Loucy (cell line): ENCODE results near the gene SPPL2C.
A peak's percentile ranks its signal among the peaks of the same experiment; 100 is the strongest.

Experiments
- H2AFZ ChIP-seq: fragments of 200-600 bp; sonication (generic); 2 replicates; pipeline ENCODE4 v1.6.0; 2016; ENCODE audit warnings: antibody characterized with exemption, mild to moderate bottlenecking, low read length, moderate library complexity
- H3F3A ChIP-seq: fragments of 200-600 bp; 2 replicates; pipeline ENCODE4 v1.6.0; 2016; ENCODE audit warnings: antibody characterized with exemption, low read depth, mild to moderate bottlenecking
- H3K27me3 ChIP-seq: fragments of 200-600 bp; sonication (generic); 2 replicates; pipeline ENCODE4 v1.6.1; 2014; ENCODE audit warnings: low read length, mild to moderate bottlenecking; ENCODE audit not compliant: insufficient read depth, poor library complexity, severe bottlenecking
- H3K36me3 ChIP-seq: fragments of 200-600 bp; sonication (generic); 2 replicates; pipeline ENCODE4 v1.6.1; 2016; ENCODE audit warnings: low read length; ENCODE audit not compliant: insufficient read depth
- H3K4me1 ChIP-seq: fragments of 200-600 bp; sonication (generic); 2 replicates; pipeline ENCODE4 v1.5.1; 2014; ENCODE audit warnings: low read length, mild to moderate bottlenecking; ENCODE audit not compliant: insufficient read depth, poor library complexity, severe bottlenecking
- H3K4me2 ChIP-seq: fragments of 200-600 bp; sonication (generic); 2 replicates; pipeline ENCODE4 v1.6.0; 2014; ENCODE audit warnings: antibody characterized with exemption, low read length, low read depth, mild to moderate bottlenecking; ENCODE audit not compliant: poor library complexity, severe bottlenecking
- H3K4me3 ChIP-seq: fragments of 200-600 bp; sonication (generic); 2 replicates; pipeline ENCODE4 v1.5.1; 2014; ENCODE audit warnings: low read length, mild to moderate bottlenecking, mixed read lengths; ENCODE audit not compliant: poor library complexity, severe bottlenecking
- H3K79me2 ChIP-seq: fragments of 200-600 bp; sonication (generic); 2 replicates; pipeline ENCODE4 v1.6.1; 2014; ENCODE audit warnings: low read length; ENCODE audit not compliant: insufficient read depth
- H3K9ac ChIP-seq: fragments of 200-600 bp; sonication (generic); 2 replicates; pipeline ENCODE4 v1.6.0; 2014; ENCODE audit warnings: mild to moderate bottlenecking, low read depth, low read length, moderate library complexity; ENCODE audit not compliant: poor library complexity, severe bottlenecking
- H3K9me2 ChIP-seq: fragments of 200-600 bp; sonication (generic); replicated peaks from 2 replicates; pipeline ENCODE4 v1.6.1; 2016; ENCODE audit warnings: low read depth, low read length, mixed read lengths
- H3K9me3 ChIP-seq: fragments of 200-600 bp; sonication (generic); 2 replicates; pipeline ENCODE4 v1.6.1; 2014; ENCODE audit warnings: mild to moderate bottlenecking, antibody characterized with exemption, low read length, low read depth; ENCODE audit not compliant: insufficient read depth
- H4K20me1 ChIP-seq: fragments of 200-600 bp; sonication (generic); 2 replicates; pipeline ENCODE4 v1.6.0; 2014; ENCODE audit warnings: antibody characterized with exemption, low read length, mild to moderate bottlenecking; ENCODE audit not compliant: insufficient read depth, poor library complexity, severe bottlenecking
- CTCF ChIP-seq: fragments of 200-600 bp; sonication (generic); conservative IDR thresholded peaks from 2 replicates; pipeline ENCODE4 v1.5.1; 2014; ENCODE audit warnings: mild to moderate bottlenecking, antibody characterized with exemption, low read length
- EZH2phosphoT487 ChIP-seq: fragments of 200-600 bp; IDR thresholded peaks from 2 replicates; pipeline ENCODE4 v1.6.1; 2018; ENCODE audit warnings: antibody characterized with exemption, mild to moderate bottlenecking, moderate library complexity, borderline replicate concordance

The SPPL2C gene

GRCh38 chr17:45888392-45888791 is 43.7 kb downstream of the SPPL2C start:
- TF ChIP-seq EZH2phosphoT487: no peak
- no peak for TF ChIP-seq CTCF
- no peaks in the 10 kb centered on the region for H3K9me2 ChIP-seq
- no peak overlapping the region for H2AFZ ChIP-seq
- no peaks in the 10 kb centered on the region for H3K27me3 ChIP-seq
- H3K4me2 ChIP-seq: no peak overlapping the region
- no peaks in the 10 kb centered on the region for H4K20me1 ChIP-seq
- no peaks in the 10 kb centered on the region for H3K36me3 ChIP-seq
- no peaks in the 10 kb centered on the region for H3K9me3 ChIP-seq
- no peak overlapping the region for H3K4me3 ChIP-seq
- H3K9ac ChIP-seq: no peak overlapping the region
- H3K4me1 ChIP-seq: no peaks in the 10 kb centered on the region
- H3K79me2 ChIP-seq: no peaks in the 10 kb centered on the region
- no peaks in the 10 kb centered on the region for H3F3A ChIP-seq

GRCh38 chr17:45889579-45889978 is 44.9 kb downstream of the SPPL2C start:
- Histone ChIP-seq H3K4me3 (no peak overlapping the region), H3K9me3 (no peaks in the 10 kb centered on the region), H3K4me2 (no peak overlapping the region), H2AFZ (no peak overlapping the region), H3K79me2 (no peaks in the 10 kb centered on the region), H3K36me3 (no peaks in the 10 kb centered on the region), H3F3A (no peaks in the 10 kb centered on the region), H3K9ac (no peak overlapping the region), H4K20me1 (no peaks in the 10 kb centered on the region), H3K4me1 (no peaks in the 10 kb centered on the region), H3K9me2 (no peaks in the 10 kb centered on the region), H3K27me3 (no peaks in the 10 kb centered on the region)
- TF ChIP-seq EZH2phosphoT487: no peak
- no peak for TF ChIP-seq CTCF

DNA sequence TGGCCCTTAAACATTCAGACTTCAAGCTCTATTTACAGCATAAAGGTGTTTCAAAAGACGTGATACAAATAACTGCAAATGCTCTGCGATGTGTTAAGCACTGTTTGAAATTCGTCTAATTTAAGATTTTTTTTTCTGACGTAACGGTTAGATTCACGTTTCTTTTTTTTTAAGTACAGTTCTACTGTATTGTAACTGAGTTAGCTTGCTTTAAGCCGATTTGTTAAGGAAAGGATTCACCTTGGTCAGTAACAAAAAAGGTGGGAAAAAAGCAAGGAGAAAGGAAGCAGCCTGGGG is 49.0 kb downstream of the SPPL2C start:
- peak overlapping the region; percentile 76 for H3K4me2 ChIP-seq
- TF ChIP-seq CTCF (no peak), EZH2phosphoT487 (no peak)
- H3K27me3 ChIP-seq: no peaks in the 10 kb centered on the region
- H3K9me2 ChIP-seq: no peaks in the 10 kb centered on the region
- H4K20me1 ChIP-seq: no peaks in the 10 kb centered on the region
- no peak overlapping the region for H3K9ac ChIP-seq
- peak overlapping the region; percentile 69 for H2AFZ ChIP-seq
- H3K9me3 ChIP-seq: no peaks in the 10 kb centered on the region
- no peaks in the 10 kb centered on the region for H3F3A ChIP-seq
- no peaks in the 10 kb centered on the region for H3K4me1 ChIP-seq
- peak overlapping the region; percentile 75 for H3K4me3 ChIP-seq
- H3K79me2 ChIP-seq: no peaks in the 10 kb centered on the region
- no peaks in the 10 kb centered on the region for H3K36me3 ChIP-seq
